Hematopoietic multipotent progenitor cell treated with erythropoietin and hydrocortisone succinate and interleukin-3 and kit ligand, for 17 days (in vitro differentiated cells): ENCODE measurements around the gene PCIF1.
A peak's percentile ranks its signal among the peaks of the same experiment; 100 is the strongest.
"Not testable (repeated sequence)": the region's sequence is repeated elsewhere in the genome, so short reads cannot be mapped to it uniquely, and the experiment has no call there.

Source experiments
- DNase-seq: peaks from one replicate; pipeline ENCODE4 v3.0.0-alpha.2; 2015; ENCODE audit warnings: low spot score

Gene PCIF1

DNA sequence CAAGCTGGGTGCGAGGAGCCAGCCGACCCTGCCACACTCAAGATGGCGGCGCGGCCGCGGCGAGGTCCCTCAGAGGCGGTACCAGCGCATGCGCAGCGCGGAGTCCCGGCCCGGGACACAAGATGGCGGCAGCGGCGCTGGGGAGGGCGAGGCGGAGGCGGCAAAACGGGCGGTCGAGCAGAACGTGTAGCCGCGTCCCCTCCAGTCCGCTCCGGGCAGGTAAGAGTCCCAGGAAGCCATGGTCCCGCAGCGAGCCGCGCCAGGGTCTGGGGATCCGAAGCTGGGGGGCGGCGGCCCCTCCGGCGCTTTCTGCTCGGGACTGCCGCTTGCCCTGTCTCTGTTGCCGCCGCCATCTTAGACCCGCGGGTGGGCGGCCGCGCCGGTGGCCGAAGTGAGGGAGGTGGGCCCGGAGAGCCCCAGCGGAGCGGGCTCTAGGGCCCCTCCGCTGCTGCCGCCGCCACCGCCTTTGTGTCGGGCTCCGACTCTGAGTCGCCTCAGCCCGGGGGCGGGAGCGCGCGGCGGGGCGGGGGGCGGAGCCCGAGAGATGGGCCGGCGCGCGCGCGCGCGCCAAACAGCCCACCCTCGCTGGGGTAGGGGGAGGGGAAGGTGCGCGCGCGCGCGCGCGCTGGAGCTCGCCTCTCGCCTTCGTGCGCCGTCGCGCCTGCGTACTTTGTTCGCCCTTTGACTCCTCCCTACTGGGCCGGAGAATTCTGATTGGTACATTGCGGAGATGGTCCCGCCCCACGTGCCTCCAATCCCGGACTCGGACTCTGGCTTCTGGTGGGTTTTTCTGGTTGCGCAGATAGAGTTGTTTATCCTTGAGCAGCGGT lies at the start of gene PCIF1:
Gene PCIF1, plus strand, starts transcription at position 98 of the 830 bp plus-strand sequence. CDS start 4,317 bp downstream, outside the sequence.
- peak; percentile 99 for DNase-seq

DNA sequence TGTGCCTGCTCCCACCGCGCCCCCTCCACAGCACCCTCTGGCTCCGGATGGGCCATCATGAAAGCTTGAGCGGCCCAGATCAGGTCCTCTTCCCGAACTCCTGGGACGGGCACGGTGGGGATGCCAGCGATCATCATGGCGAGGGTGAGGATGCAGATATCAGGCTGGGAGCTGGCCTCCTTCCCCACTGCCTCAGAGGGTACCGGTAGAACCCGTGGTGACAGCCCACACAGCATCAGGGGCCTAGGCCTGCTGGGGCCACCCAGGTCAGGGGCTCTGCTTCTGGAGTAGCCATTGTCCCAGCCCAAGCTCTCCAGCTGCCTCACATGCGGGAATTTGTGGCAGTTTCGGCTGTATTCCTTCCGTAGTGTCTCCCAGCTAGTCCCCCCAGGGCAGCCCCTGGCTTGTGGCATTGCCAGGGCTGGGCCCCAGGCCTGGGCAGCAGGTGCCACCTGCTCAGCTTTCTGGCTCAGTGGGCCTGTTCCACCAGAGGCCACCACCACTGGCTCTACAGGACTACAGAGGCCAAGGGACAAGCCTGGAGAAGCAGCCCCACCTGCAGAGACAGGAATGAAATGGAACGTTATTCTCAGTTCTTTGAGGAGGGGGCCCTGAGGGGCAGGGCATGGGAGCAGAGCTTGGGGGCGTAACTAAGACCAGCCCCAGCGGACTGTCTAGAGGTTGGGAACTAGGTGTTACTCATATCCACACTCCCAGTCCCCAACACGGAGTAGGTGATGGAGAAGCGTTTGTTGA lies 47.7 kb upstream of the PCIF1 start:
- no peak for DNase-seq

DNA sequence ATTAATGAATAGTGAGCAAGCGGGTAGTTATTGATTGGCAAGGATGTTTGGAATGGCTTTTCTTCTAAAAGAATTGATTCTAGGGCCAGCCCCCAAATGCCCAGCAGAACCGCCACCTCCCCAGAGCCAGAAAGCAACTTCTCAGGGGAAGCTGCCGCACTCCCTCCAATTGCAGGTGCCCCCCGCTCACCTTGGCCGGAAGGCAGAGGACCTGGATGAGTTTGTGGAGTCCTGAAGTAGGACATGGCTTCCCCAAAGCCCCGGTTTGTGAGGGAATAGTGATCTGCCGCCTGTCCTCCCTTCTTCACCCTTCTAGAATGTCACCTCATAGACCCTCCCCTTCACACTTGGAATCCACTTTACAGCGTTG lies 47.2 kb upstream of the PCIF1 start, which contains the start of gene SPATA25:
Gene SPATA25, minus strand, starts transcription at position 277 of the 370 bp plus-strand sequence. Its CDS starts 32 bp downstream, at position 245.
- DNase-seq = no peak

DNA sequence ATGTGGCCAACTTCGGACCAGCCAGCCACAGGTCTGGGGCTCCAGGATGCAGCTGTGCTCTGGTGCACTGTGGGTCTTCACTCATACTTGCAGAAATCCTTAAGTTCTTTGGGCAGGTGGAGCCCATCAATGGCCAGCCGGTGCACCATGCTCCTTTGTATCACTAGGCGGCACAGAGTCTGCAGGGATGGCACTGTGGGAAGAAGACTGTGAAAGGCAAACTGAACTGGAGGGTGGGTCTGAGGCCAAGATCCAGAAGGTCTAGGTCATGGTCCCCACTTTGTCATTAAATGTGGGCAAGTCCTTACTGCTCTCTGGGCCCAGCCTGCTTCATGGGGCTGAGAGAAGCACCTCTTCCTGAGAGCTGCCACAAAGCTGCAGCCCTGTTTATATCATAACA lies 45.8 kb upstream of the PCIF1 start:
- DNase-seq = no peak

DNA sequence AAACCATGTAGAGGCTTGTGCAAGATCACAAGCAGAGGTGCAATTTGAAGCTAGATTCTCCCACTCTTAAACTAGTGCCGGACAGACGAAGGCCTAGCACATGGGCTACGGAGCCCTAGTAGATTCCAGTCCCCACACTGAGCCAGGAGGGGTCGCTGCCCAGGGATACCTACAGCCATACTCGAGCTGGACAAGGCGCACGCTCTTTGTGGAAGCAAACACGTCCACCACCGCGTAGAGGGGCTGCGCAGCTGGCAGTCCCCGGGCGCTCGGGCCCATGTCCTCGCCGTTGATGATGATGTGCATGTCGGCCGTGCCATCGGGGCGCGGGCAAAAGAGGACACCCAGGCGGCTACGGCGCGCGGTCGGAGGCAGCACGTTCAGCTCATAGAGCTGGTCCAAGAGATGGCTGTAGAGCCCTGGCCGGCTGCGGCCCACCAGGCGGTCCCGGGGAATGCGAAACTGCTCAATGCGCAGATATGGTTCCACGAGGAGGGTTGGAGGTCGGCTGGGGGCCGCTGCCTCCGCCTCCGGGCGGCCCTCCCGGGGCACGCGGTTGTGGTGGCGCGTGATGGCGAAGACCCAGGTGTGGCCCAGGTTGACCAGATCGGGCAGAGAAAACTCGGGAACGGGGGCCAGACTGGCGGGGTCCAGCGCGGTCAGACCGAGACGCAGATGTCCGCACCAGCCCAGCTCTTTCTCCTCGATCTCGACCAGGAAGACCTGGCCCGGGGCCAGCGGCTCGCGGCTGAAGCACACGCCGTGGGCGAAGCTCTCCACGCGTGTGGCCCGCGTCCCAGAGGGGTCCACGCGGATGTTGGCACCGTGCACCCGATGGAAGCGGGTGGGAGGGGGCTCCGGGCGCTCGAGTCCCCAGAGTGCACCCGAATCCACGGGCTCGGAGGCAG lies 44.2 kb upstream of the PCIF1 start:
- peak; percentile 71 for DNase-seq

DNA sequence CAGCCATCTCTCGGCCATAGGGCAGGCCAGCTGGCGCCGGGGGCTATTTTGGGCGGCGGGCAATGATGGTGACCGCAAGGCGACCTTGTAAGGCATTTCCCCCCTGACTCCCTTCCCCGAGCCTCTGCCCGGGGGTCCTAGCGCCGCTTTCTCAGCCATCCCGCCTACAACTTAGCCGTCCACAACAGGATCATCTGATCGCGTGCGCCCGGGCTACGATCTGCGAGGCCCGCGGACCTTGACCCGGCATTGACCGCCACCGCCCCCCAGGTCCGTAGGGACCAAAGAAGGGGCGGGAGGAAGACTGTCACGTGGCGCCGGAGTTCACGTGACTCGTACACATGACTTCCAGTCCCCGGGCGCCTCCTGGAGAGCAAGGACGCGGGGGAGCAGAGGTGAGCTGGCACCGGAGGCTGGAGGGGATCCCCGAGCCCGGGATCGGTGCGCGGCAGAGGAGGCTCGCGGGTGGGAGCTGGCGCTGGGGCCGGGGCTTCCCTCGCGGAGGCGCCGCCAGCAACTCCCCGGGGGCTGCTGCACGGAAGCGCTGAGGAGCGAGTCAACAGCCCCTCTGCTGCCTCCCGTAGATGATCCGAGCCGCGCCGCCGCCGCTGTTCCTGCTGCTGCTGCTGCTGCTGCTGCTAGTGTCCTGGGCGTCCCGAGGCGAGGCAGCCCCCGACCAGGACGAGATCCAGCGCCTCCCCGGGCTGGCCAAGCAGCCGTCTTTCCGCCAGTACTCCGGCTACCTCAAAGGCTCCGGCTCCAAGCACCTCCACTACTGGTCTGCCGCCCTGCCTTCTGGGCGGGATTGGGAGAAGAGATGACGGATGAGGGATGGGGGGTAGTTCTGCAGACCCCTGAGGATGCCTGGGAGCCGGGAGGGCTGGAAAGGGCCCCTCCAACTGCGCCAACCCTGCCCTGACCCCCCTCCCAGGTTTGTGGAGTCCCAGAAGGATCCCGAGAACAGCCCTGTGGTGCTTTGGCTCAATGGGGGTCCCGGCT lies 43.2 kb upstream of the PCIF1 start, which contains the start of the genes CTSA and NEURL2:
Gene CTSA, plus strand, starts transcription at position 351 of the 999 bp plus-strand sequence. Its CDS starts 234 bp downstream, at position 585.
Gene NEURL2, minus strand, starts transcription at position 224 of the 999 bp plus-strand sequence. Its CDS starts 217 bp downstream, at position 7.
- DNase-seq = peak; percentile 88

DNA sequence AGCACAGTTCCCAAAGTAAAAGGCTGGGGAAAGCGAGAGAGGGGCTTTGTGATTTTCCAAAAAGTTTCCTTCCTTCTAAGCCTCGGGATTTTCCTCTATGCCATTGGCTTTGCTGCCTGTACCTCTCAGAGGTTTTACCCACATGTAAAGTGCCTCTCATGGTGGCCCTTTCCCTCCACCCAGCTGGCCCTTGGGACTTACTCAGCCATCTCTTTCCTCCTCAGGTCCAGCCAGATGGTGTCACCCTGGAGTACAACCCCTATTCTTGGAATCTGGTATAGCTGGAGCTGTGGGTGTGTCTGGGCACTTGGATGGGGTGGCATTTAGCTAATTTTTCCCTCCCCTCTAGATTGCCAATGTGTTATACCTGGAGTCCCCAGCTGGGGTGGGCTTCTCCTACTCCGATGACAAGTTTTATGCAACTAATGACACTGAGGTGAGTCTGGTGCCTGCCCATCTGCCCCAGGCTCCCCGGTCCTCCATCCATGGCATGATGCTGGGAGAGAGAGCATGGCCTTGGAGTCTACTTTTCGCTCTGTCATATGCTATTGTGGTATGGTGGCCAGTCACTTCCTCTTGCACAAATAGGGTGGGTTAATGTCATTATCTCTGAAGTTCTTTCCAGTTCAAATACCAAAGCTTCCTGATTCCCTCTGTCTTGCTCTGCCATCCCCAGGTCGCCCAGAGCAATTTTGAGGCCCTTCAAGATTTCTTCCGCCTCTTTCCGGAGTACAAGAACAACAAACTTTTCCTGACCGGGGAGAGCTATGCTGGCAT lies 42.2 kb upstream of the PCIF1 start:
- DNase-seq = peak; percentile 67

DNA sequence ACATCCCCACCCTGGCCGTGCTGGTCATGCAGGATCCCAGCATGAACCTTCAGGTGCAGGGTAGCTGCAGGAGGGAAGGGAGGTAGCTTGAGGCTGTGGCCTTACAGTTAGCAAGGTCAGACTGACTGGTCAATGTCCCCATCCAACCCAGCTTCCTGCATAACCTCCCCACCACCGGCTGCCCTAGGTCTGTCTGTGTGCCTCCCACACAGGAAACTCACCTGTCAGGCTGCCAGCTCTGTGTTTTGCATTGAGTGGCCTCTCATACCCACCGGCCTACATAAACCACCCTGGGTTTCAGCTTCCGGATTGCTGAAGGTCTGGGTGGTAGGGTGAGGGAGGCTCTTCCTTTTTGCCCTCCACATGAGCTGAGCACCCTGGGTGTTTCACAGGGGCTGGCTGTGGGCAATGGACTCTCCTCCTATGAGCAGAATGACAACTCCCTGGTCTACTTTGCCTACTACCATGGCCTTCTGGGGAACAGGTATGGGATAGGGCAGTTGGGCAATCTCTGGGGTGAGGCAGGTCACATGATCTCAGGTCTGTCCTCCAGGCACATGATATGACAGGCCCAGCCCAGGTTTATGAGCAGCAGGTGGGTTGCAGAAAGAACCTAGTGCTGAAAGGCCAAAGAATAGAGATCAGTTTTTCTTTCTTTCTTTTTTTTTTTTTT lies 41.5 kb upstream of the PCIF1 start:
- DNase-seq = no peak

DNA sequence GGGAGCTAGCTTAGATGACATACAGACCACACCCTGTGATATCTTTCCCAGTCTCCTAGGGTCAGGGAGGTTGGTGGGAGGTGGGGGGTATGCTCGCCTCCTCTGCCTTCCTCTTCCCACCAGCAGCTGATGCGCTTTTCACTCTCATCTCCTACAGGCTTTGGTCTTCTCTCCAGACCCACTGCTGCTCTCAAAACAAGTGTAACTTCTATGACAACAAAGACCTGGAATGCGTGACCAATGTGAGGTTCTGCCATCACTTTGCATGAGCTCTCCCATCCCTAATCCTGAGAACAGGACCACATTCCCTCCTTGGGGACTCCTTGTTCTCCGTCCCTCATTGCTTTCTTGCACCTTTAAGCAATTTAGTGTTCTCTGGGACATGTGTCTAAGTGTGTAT lies 40.7 kb upstream of the PCIF1 start:
- no peak for DNase-seq

DNA sequence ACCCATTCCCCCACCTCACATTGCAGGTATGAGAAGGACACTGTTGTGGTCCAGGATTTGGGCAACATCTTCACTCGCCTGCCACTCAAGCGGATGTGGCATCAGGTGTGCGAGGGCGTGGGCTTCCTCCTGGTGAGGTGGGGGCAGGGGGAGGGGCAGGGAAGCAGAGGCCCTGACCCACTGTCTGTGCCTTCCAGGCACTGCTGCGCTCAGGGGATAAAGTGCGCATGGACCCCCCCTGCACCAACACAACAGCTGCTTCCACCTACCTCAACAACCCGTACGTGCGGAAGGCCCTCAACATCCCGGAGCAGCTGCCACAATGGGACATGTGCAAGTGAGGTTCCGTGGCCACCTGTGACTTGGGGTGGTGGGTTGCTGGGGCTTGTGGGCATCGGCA lies 39.7 kb upstream of the PCIF1 start:
- no peak for DNase-seq

DNA sequence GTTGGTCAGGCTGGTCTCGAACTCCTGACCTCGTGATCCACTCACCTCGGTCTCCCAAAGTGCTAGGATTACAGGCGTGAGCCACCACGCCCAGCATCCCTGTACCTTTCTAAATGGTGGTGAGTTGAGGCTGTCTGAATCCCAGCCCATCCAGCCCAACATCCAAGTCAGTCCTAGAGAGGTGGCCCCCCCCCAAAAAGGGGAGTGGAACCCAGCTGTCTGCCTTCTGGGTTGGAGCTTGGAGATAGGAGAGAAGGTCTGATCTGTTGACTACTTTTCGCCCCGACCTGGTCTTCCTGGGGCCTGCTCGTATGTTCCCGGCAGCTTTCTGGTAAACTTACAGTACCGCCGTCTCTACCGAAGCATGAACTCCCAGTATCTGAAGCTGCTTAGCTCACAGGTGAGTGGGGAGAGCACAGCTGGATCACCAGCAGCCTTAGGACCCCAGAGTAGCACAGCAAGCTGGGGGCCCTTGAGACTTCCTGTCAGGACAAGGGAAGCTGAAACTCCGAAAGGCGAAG lies 37.8 kb upstream of the PCIF1 start:
- no peak for DNase-seq

DNA sequence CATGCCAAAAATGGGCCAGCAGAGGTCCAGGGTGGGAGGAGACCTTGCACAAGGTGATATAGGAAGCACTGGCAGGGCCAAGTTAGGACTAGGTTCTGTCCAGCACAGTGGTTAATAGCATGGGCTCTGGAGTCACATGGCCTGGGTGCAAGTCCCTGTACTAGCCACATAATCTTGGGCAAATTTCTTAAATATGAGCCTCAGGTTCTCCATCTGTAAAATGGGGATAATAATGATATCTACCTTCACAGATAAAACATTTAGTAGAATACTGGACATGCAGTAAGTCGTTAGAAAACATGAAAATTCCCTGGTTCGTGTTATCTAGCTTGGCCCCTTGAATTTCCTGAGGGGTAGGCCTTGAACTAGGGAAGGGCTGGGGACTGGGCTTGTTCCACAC lies 37.2 kb upstream of the PCIF1 start:
- no peak for DNase-seq

DNA sequence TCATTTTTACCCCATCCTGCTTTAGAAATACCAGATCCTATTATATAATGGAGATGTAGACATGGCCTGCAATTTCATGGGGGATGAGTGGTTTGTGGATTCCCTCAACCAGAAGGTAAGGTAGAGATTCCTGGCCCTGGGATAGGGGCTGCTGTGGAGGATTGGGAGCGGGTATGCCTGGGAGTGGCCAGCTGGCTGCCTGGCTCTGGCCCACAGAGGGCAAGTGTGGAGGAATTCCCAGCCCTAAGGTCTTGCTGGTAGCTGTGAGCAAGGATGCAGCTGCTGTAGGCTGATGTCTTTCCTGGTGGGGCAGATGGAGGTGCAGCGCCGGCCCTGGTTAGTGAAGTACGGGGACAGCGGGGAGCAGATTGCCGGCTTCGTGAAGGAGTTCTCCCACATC lies 36.8 kb upstream of the PCIF1 start:
- no peak for DNase-seq

DNA sequence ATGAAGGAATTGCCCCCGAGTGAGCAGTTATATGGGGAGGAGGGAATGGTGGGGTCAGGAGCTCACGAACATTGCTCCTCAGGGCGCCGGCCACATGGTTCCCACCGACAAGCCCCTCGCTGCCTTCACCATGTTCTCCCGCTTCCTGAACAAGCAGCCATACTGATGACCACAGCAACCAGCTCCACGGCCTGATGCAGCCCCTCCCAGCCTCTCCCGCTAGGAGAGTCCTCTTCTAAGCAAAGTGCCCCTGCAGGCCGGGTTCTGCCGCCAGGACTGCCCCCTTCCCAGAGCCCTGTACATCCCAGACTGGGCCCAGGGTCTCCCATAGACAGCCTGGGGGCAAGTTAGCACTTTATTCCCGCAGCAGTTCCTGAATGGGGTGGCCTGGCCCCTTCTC lies 36.2 kb upstream of the PCIF1 start:
- no peak for DNase-seq

DNA sequence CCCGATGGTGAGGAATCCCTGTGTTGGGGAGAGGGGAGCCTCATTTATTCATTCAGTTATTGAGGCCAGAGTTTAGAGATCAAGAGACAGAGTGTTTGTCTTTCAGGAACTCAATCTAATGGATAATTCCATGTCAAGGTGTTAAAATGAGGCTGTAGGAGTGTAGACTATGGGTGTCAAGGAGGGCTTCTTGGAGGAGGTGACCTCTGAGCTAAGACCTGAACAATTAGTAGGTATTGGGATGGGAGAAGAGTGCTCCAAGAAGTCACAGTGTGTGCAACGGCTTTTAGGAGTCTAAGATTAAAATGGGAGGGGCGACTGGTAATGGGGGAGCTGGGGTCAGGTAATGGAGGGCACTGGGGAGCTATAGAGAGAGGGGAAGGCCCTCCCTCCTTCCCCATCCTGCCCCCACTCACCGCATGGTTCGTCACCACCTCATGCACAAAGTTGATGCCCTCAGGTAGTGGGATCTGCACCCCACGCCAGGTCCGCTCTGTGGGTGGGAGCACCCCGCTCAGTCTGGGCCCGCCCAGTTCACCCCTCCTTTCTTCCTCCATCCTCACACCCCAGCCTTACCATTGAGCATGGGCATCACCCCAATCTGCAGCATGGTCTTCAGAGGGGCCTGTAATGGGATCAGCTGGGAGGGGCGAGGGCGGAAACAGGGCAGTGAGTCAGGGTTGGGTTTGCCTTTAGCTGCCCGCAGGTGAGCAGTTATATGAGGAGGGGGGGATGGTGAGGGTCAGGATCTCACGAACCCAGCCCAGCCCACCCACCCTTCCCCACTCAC lies 35.2 kb upstream of the PCIF1 start:
- no peak for DNase-seq

DNA sequence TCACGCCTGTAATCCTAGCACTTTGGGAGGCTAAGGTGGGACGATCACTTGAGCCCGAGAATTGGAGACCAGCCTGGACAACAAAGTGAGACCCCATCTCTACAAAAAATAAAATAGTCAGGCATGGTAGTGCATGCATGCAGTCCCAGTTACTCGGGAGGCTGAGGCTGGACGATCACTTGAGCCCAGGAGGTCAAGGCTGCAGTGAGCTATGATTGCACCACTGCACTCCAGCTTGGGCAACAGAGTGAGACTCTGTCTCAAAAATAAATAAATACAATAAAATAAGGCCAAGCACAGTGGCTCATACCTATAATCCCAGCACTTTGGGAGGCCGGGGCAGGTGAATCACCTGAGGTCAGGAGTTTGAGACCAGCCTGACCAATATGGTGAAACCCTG lies 33.2 kb upstream of the PCIF1 start:
- not testable (repeated sequence) for DNase-seq

DNA sequence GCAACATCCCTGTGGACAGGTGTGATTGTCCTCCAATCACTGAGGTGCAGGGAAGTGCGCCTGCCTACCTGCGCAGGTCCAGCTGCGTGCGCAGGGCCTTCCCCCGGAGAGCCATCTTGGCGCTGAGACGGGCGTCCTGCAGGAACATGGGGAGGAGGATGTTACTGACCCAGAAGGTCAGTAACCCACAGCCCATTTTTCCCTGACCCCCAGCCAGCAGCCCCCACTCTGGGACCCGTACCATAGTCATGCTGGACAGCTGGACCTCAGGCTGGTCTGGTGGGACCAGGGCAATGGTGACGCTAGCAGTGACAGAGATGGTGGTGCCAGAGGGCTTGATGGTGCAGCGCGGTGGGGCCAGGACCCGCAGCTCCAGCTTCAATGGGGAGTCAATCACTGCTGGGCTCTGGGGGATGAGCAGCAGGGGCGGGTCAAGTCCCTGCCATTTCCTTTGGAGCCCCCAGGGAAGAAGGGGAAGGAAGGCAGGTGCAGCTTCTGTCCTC lies 32.2 kb upstream of the PCIF1 start:
- DNase-seq = no peak
